Midbrain (tissue), 1 donor: Measurements from ENCODE around the gene FAM13B.
A peak's percentile ranks its signal among the peaks of the same experiment; 100 is the strongest.
"Not testable (repeated sequence)": the region's sequence is repeated elsewhere in the genome, so short reads cannot be mapped to it uniquely, and the experiment has no call there.

Experiments used
- DNase-seq: peaks from one replicate; lab custom pipeline; 2025; lab: John Stamatoyannopoulos, UW

The FAM13B gene

GRCh38 chr5:137975208-137975607 is 57.7 kb downstream of the FAM13B start:
- no peak for DNase-seq

- not testable (repeated sequence) for DNase-seq
Observed at GRCh38 chr5:137970384-137970783, 62.5 kb downstream of the FAM13B start.

DNA sequence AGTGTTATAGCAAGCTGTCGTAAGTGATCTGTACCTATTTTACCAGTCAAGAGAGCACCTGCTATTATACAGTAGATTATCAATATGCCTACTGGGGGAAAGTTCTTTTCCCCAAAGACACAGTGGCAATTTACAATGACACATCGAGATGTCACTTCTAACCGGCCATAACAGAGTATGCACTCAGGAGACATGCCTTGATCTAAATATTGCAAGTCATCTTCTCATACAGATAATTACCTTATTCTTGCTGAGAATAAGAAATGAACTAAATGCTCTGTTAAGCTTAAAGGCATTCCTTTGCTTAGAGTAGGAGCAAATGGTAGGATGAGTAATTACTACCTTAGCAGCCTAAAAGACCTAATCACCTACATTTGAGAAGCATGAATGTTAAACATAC is 72.1 kb downstream of the FAM13B start:
- DNase-seq = no peak

DNA sequence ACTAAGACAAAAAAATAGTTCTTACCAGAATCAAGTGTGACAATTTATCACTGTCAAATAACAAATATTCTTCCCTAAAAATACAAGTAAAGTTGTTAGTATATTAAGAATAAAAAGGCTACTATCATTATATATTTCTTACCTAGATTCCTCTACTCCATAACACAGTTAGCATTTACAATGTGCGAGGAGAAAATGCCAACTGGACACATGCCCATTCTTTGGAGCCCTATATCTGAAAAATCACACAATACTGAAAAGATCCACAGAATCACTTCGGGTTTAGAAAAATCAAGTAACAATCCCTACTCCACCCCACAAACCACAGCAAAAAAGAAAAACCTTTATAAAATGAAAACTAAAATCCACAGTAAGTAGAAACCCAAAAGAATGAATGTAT is 72.7 kb downstream of the FAM13B start:
- no peak for DNase-seq

- no peak for DNase-seq
Observed at GRCh38 chr5:137959488-137959887, 73.4 kb downstream of the FAM13B start.

- DNase-seq = no peak
Observed at GRCh38 chr5:137957948-137958347, 74.9 kb downstream of the FAM13B start.

GRCh38 chr5:137954131-137954879 is 78.6 kb downstream of the FAM13B start:
- DNase-seq = no peak

- DNase-seq = no peak
Observed at GRCh38 chr5:137945825-137946224, 87.1 kb downstream of the FAM13B start.

DNA sequence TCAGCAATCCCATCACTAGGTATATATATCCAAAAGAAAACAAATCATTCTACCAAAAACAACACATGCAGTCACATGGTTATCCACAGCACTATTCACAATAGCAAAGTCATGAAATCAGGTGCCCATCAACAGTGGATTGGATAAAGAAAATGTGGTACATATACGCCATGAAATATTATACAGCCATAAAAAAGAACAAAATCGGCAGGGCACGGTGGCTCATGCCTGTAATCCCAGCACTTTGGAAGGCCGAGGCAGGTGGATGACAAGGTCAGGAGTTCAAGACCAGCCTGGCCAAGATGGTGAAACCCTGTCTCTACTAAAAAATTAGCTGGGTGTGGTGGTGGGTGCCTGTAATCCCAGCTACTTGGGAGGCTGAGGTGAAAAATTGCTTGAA is 88.6 kb downstream of the FAM13B start:
- DNase-seq = not testable (repeated sequence)

GRCh38 chr5:137939331-137939730 is 93.5 kb downstream of the FAM13B start:
- DNase-seq = no peak

DNA sequence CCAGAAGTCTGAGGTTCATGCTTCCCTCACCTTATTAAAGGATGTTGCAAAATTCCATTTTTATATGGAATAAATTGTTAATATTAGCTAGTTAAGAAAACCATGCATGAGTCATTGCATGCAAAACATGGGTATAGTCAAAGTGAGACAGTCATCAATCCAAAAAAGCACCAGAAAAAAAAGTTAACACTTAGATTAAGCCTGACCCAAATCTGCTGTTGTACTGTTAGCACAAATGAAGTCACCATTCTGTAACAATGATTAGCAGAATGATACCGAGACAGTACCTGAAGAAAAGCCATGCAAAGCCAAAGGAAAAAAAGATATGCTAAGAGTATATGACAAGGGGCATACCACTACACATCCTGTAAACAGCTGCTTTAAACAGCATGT is 94.1 kb downstream of the FAM13B start:
- DNase-seq = no peak

GRCh38 chr5:137937994-137938750 is 94.7 kb downstream of the FAM13B start:
- no peak for DNase-seq

- no peak for DNase-seq
Observed at GRCh38 chr5:137935694-137936093, 97.2 kb downstream of the FAM13B start.

DNA sequence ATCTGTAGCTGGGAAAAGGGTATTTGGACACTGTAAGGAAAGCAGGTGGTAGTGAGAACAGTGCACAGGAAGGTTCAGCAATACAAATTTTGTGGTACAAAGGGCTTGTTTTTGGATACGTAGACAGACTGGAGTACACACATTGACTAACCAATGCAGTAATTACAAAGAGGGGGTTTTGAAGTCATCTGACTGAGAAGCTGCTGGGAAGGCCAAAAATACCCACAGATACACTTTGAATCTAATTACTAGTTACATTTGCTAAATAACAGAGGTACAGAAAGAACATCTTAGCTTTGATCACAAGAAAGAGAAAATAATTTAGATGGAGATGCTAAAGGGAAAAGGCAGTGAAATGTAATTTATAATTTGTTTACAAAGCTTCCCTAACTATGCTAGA is 97.7 kb downstream of the FAM13B start:
- DNase-seq = peak; percentile 27

DNA sequence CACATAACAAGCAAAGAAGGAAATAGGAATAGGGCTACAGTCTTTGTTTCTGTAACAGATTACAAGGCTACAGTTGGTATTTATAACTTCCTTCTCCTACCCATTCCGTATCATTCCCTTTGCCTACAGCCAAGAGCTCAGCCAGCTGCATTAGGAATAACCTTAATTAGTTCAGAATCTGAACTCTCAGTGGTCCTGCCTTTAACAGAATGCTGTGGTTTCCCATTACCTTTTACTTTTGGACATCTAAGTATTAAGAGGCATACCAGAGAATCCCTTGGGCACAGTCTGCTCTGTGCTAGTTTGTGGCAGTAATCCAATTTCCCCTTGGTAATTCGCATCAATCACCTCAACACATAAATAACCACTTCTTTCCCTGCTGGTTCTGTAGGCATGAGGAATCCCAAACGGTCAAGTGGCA is 99.4 kb downstream of the FAM13B start:
- no peak for DNase-seq

- no peak for DNase-seq
Observed at GRCh38 chr5:137932800-137933199, 100.1 kb downstream of the FAM13B start.

- peak; percentile 44 for DNase-seq
Observed at GRCh38 chr5:137923856-137924255, 109.0 kb downstream of the FAM13B start.

GRCh38 chr5:137921931-137922330 is 110.9 kb downstream of the FAM13B start:
- no peak for DNase-seq

GRCh38 chr5:137916923-137917322 is 116.0 kb downstream of the FAM13B start:
- no peak for DNase-seq

DNA sequence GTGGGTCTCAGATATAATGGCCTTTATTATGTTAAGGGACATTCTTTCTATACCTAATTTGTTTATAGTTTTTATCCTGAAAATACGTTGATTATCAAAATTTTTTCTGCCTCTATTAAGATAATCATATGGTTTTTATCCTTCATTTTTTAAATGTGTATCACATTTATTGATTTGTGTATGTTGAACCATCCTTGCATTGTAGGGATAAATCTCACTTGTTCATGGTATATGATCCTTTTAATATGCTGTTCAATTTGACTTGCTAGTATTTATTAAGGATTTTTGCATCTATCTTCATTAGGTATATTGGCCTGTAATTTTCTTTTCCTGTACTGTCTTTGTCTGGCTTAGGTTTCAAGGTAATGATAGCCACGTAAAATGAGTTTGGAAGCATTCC is 118.1 kb downstream of the FAM13B start:
- DNase-seq = no peak

DNA sequence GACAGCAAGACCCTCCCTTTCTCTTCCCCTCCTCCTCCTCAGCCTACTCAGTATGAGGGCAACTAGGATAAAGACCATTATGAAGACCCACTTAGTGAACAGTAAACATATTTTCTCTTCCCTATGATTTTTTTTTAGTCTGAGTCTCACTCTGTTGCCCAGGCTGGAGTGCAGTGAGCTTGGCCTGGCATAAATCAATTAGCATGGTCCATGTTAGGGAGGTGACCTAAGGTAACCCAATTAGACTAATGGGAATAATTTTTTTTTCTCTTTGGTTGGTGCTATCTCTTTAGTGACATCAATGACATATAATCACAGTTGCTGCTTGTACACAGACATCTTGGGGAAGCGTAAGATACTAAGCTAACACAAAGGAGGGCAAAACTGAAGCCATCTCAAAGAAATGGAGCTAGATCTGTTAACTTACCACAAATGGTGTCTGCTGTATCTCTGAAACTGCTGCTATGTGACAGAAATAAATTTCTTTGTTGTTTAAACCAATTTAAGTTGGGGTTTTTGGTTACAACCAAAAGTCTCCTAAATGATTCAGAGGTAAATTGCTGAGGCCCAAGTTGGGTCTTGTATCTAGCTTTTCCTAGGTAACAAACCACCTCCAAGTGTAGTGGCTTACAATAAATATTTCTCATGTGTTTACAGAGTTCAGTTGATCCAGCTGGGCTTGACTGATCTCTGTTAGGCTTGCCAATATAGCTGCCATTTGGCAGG is 130.3 kb downstream of the FAM13B start:
- no peak for DNase-seq

DNA sequence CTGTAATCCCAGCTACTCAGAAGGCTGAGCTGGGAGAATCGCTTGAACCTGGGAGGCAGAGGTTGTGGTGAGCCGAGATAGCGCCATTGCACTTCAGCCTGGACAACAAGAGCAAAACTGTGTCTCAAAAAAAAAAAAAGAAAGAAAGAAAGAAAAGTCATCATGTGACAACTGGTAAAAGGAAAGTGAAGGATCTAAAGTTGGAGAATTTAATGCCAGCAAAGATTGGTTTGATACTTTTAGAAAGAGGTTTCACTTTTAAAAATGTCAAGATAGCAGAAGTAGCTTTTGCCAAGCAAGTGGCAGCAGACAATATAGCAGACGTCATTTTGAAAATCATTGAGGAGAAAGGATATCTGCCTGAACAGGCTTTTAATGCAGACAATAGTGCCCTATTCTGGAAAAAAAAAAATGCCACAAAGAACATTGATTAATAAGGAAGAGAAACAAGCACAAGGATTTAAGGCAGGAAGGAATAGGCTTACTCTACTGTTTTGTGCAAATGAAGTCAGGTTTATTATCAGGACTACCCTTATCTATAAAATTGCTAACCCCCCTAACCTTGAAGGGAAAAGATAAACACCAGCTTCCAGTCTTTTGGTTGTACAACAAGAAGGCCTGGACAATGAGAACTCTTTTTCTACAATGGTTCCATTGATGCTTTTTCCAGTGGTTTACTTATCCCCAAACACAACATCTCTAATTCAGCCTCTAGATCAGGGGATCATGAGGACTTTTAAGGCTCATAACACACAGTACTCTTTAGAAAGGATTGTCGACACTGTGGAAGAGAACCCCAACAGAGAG is 131.7 kb downstream of the FAM13B start:
- DNase-seq = peak; percentile 72
